GM13976 (cell line): Measurements from ENCODE around the gene BMI1.

Experiments used
- DNase-seq: peaks from one replicate; pipeline ENCODE4 v3.0.0; 2012; ENCODE audit warnings: low spot score
- CTCF ChIP-seq: IDR thresholded peaks from 2 replicates; pipeline ENCODE4 v1.5.1; 2012; ENCODE audit warnings: borderline replicate concordance, mild to moderate bottlenecking; ENCODE audit not compliant: insufficient read depth; ENCODE audit errors: extremely low read depth, missing control alignments, control extremely low read depth
- in situ Hi-C: fragments of 300-500 bp; cut with MboI; formaldehyde crosslinking; loops from one replicate; pipeline ENCODE4 v1.12.0; 2022; ENCODE audit warnings: low sequenced_read_pairs, mixed read lengths, inconsistent platforms; ENCODE audit not compliant: unreplicated experiment

Gene BMI1

GRCh38 chr10:22369434-22370072 lies 48.7 kb downstream of the BMI1 start:
- DNase-seq: no peak
- in situ Hi-C loops: no loop called here
- TF ChIP-seq CTCF: no peak

- no peak for TF ChIP-seq CTCF
- in situ Hi-C loops: no loop called here
- no peak for DNase-seq
Measured at GRCh38 chr10:22370320-22370719, 49.4 kb downstream of the BMI1 start.

- TF ChIP-seq CTCF: no peak
- in situ Hi-C loops: no loop called here
- no peak for DNase-seq
Measured at GRCh38 chr10:22372298-22372697, 51.4 kb downstream of the BMI1 start.

GRCh38 chr10:22372917-22373316 lies 52.0 kb downstream of the BMI1 start:
- DNase-seq: no peak
- no peak for TF ChIP-seq CTCF
- in situ Hi-C loops: no loop called here

GRCh38 chr10:22374489-22375126 lies 53.7 kb downstream of the BMI1 start:
- no peak for TF ChIP-seq CTCF
- no peak for DNase-seq
- in situ Hi-C loops: no loop called here

- in situ Hi-C loops: no loop called here
- no peak for TF ChIP-seq CTCF
- peak; percentile 34 for DNase-seq
Measured at GRCh38 chr10:22379059-22379458, 58.2 kb downstream of the BMI1 start.
